GM20000 (cell line): ENCODE results near the gene CAMSAP1.

Source experiments
- DNase-seq: peaks from one replicate; pipeline ENCODE4 v3.0.0; 2012; ENCODE audit warnings: low spot score
- CTCF ChIP-seq: IDR thresholded peaks from 2 replicates; pipeline ENCODE4 v1.5.1; 2012; ENCODE audit warnings: mild to moderate bottlenecking, control low read depth; ENCODE audit errors: extremely low read depth, missing control alignments

The CAMSAP1 gene

GRCh38 chr9:135876936-135877335 is 30.4 kb downstream of the CAMSAP1 start:
- no peak for TF ChIP-seq CTCF
- DNase-seq = no peak

DNA sequence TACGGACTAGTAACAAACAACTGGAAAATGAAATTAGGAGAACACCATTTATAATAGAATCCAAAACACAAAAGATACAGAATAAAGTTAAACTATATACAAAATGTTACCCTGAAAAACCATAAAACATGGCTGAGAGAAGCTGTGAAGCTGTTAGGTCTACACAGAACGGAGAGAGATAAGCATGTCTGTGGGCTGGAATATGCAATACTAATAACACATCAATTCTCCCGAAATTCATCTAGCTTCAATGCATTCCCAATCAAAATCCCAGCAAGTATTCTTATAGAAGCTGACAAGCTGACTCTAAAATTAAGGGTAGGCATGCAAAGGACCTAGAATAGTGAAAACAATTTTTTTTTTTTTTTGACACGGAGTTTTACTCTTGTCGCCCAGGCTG is 32.5 kb downstream of the CAMSAP1 start:
- no peak for TF ChIP-seq CTCF
- no peak for DNase-seq

DNA sequence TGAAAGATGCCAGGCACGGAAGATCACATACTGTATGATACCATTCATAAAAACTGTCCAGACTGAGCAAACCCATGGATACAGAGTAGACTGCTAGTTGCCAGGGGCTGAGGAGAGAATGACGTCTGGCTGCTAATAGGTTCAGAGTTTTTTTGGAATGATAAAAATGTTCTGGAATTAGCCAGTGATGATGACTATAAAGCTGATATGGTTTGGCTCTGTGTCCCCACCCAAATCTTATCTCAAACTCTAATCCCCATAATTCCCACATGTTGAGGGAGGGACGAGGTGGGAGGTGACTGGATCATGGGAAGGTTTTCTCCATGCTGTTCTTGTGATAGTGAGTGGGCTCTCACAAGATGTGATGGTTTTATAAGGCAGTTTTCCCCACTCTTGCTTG is 37.4 kb downstream of the CAMSAP1 start:
- no peak for DNase-seq
- no peak for TF ChIP-seq CTCF

DNA sequence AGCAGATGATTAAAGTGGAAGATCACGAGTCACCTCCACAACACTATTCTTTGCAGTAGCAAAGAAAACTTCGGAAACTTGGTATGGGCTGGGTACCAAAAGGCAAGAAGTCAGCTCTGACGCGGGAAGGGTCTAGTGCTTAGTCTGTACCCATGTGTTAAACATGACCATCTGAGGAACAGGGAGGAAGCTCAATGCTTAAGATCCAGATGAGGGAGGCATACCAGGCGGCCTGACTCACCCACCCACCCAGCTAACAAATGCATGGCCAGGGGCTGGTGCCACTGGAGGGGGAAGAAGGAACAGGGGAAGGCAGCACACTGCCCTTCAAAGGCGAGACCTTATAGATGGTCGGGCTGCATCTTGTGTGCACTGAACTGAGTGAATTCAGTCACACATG is 41.8 kb downstream of the CAMSAP1 start:
- DNase-seq = no peak
- TF ChIP-seq CTCF = no peak

- DNase-seq = peak; percentile 74
Observed at GRCh38 chr9:135864447-135865049, 42.8 kb downstream of the CAMSAP1 start.

GRCh38 chr9:135862809-135863208 is 44.5 kb downstream of the CAMSAP1 start:
- TF ChIP-seq CTCF = no peak
- no peak for DNase-seq

More at GRCh38 chr9:135864447-135865049, 42.8 kb downstream of the CAMSAP1 start:
- TF ChIP-seq CTCF = peak; percentile 82

- TF ChIP-seq CTCF = no peak
- DNase-seq = no peak
Observed at GRCh38 chr9:135858491-135859185, 48.7 kb downstream of the CAMSAP1 start.
